ENCODE results near the gene APOA4. TPM values are rescaled to one million over a fixed set of nuclear protein-coding genes. Genes with fewer than 3 reads are reported as not detected.

APOA4 gene
- total and polyA plus RNA-seq, 4 donors = 0.89 to 382 (median 131) TPM

- TF ChIP-seq REST (IDR thresholded peaks at IDR 0.05) (peak; percentile 92), YY1 (IDR thresholded peaks at IDR 0.05) (peak; percentile 86), CTCF (IDR thresholded peaks at IDR 0.05; ENCODE audit: low read depth, low read length, missing input control) (no peak), TAF1 (conservative IDR thresholded peaks at IDR 0.05) (peak; percentile 97), FOXA1 (IDR thresholded peaks at IDR 0.05) (no peak)
Measured at GRCh38 chr11:116837231-116838091, 14.4 kb upstream of the APOA4 start, which contains the start of gene APOA1 (continued).

- Histone ChIP-seq H3K27ac (ENCODE audit: low read depth in 1 of 2, low read length in 2 of 2) (peak overlapping the region; percentile 86 to 94), H3K9ac (ENCODE audit: low read depth in 1 of 2, low read length in 2 of 2) (peak overlapping the region; percentile 48 to 81), H3K4me1 (ENCODE audit: control insufficient read depth in 4 of 4, insufficient read depth in 4 of 4, low read length in 3 of 4) (peaks cover 18 to 86% (median 56%) of the 10 kb centered on the region in 4 donors), H3K36me3 (ENCODE audit: control insufficient read depth in 4 of 4, insufficient read depth in 3 of 4, low read depth in 1 of 4, low read length in 3 of 4) (no peaks in the 10 kb centered on the region), H3K9me3 (ENCODE audit: control insufficient read depth in 4 of 4, low read length in 3 of 4) (no peaks in the 10 kb centered on the region), H3K27me3 (ENCODE audit: control insufficient read depth in 4 of 4, insufficient read depth in 4 of 4, low read length in 3 of 4) (no peaks in the 10 kb centered on the region), H3K4me3 (ENCODE audit: low read depth in 1 of 3, low read length in 3 of 3) (peak overlapping the region; percentile 58 to 73 (median 59))
- DNase-seq (ENCODE audit: low spot score) = no peak
- no peak for TF ChIP-seq NR2F2 (IDR thresholded peaks at IDR 0.05)
- 35% methylated on average over 7 of the region's 7 CpGs for WGBS
Measured at GRCh38 chr11:116836632-116836991, 13.5 kb upstream of the APOA4 start.

- Histone ChIP-seq H3K27me3 (ENCODE audit: control insufficient read depth in 4 of 4, insufficient read depth in 4 of 4, low read length in 3 of 4) (no peaks in the 10 kb centered on the region), H3K9me3 (ENCODE audit: control insufficient read depth in 4 of 4, low read length in 3 of 4) (no peaks in the 10 kb centered on the region), H3K27ac (ENCODE audit: low read depth in 1 of 2, low read length in 2 of 2) (peak overlapping the region; percentile 86 to 94), H3K9ac (ENCODE audit: low read depth in 1 of 2, low read length in 2 of 2) (peak overlapping the region; percentile 48 to 81), H3K4me1 (ENCODE audit: control insufficient read depth in 4 of 4, insufficient read depth in 4 of 4, low read length in 3 of 4) (peaks cover 14 to 82% (median 53%) of the 10 kb centered on the region in 4 donors), H3K4me3 (ENCODE audit: low read depth in 1 of 3, low read length in 3 of 3) (peak overlapping the region; percentile 58 to 73 (median 59)), H3K36me3 (ENCODE audit: control insufficient read depth in 4 of 4, insufficient read depth in 3 of 4, low read depth in 1 of 4, low read length in 3 of 4) (no peaks in the 10 kb centered on the region)
- no peak for DNase-seq (ENCODE audit: low spot score)
- 6% methylated on average over 57 of the region's 57 CpGs for WGBS
- no peak for TF ChIP-seq TAF1 (conservative IDR thresholded peaks at IDR 0.05)
- TF ChIP-seq HNF4A (conservative IDR thresholded peaks at IDR 0.05) = peak in 1 of 2 donors; percentile 7
- TF ChIP-seq RXRA (IDR thresholded peaks at IDR 0.05) = peak in 1 of 2 donors; percentile 48
- TF ChIP-seq CTCF (IDR thresholded peaks at IDR 0.05; ENCODE audit: low read depth, low read length, missing input control) = peak; percentile 33
- TF ChIP-seq NR2F2 (IDR thresholded peaks at IDR 0.05) = peak; percentile 1
- TF ChIP-seq REST (IDR thresholded peaks at IDR 0.05) = peak; percentile 5
- peak; percentile 67 to 72 for TF ChIP-seq RAD21 (IDR thresholded peaks at IDR 0.05)
- TF ChIP-seq YY1 (IDR thresholded peaks at IDR 0.05) = no peak
Measured at GRCh38 chr11:116835791-116836631, 12.9 kb upstream of the APOA4 start.
